GDM1 (cell line): ENCODE measurements around the gene RTBDN.
"Not testable (repeated sequence)": the region's sequence is repeated elsewhere in the genome, so short reads cannot be mapped to it uniquely, and the experiment has no call there.

Experiments
- DNase-seq: peaks from one replicate; lab custom pipeline; 2025; lab: John Stamatoyannopoulos, UW

Gene RTBDN

DNA sequence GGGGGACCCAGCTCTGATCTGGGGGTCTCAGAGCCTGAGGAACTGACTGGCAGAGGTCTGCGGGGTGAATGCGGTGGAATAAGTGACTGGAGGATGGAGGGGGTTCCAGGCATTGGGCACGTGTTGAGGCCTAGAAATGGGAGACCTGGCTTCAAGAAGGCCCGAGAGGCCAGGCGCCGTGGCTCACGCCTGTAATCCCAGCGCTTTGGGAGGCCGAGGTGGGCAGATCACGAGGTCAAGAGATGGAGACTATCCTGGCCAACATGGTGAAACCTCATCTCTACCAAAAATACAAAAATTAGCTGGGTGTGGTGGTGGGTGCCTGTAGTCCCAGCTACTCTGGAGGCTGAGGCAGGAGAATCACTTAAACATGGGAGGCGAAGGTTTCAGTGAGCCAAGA lies 16.6 kb downstream of the RTBDN start:
- DNase-seq: not testable (repeated sequence)

DNA sequence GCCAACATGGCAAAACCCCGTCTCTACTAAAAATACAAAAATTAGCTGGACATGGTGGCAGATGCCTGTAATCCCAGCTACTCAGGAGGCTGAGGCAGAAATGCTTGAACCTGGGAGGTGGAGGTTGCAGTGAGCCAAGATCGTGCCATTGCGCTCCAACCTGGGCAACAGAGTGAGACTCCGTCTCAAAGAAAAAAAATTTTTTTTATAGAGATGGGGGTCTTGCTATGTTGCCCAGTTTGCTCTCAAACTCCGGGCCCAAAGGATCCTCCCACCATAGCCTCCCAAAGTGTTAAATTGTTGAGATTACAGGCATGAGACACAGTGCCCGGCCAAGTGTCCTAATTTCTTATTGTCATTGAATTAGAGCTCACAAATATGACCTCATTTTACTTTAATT lies 17.2 kb downstream of the RTBDN start:
- DNase-seq: not testable (repeated sequence)

DNA sequence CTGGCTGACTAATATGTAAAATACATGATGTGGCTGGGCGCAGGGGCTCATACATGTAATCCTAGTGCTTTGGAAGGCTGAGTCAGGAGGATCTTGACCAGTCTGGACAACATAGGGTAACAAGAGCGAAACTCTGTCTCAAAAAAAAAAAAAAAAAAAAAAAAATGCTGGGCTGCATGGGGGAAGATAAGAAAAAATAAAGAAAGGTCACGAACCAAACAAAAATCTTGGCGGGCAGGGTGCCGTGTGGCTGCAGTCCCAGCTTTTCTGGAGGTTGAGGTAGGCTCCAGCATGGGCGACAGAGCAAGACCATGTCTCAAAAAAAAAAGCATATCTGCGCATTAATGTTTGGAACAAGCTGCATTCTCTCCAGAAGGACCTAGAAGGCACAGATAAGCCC lies 19.3 kb downstream of the RTBDN start:
- DNase-seq: no peak

DNA sequence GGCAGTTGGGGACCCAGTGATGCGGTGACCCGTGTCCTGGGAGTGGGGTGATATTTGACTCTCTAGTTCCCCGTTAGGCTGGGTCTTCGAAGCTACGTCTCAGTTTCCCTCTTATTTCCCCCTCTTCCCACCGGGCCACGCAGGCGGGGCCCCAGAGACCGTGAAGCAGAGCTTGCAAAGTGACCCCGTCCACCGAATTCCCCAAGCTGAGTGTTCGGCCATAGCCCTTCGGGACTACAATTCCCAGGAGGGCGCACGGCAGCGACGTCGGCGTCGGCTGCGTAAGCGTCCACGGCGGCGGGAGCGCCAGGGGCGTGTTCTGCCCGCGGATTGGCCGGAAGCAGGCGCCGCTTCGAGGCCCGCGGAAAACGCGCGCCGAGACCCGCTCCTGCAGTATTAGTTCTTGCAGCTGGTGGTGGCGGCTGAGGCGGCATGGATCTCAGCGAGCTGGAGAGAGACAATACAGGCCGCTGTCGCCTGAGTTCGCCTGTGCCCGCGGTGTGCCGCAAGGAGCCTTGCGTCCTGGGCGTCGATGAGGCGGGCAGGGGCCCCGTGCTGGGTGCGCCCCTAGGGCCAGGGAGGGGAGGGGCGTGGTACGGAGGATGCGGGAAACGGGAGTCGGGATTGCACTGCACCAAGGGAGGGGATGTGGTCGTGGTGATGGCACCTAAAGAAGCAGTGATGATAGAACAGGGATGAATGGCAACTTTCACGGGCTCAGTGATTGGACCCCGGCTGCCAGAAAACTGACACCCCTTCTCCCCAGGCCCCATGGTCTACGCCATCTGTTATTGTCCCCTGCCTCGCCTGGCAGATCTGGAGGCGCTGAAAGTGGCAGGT lies 27.9 kb downstream of the RTBDN start, which contains the start of gene RNASEH2A:
TSS of gene RNASEH2A (plus strand) at position 343 of the 840 bp plus-strand sequence. CDS start at position 433, 90 bp downstream.
- peak; percentile 82 for DNase-seq

DNA sequence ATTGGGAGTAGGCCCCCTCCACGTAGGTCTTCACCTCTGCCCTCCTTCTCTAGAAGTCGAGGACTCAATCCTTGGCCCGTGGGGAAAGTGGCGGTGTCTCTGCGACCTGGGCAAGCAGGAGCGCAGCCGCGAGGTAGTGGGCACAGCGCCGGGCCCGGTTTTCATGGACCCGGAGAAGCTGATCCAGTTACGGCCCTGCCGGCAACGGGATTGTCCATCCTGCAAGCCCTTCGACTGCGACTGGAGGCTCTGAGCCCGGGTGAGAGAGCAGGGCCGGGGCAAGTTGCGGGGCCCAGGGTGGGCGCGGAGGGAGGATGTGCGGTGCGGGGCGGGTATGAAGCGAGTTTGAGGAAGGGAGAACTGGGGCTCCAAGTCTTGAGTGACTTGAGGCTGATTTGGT lies 30.3 kb downstream of the RTBDN start:
- DNase-seq: no peak

DNA sequence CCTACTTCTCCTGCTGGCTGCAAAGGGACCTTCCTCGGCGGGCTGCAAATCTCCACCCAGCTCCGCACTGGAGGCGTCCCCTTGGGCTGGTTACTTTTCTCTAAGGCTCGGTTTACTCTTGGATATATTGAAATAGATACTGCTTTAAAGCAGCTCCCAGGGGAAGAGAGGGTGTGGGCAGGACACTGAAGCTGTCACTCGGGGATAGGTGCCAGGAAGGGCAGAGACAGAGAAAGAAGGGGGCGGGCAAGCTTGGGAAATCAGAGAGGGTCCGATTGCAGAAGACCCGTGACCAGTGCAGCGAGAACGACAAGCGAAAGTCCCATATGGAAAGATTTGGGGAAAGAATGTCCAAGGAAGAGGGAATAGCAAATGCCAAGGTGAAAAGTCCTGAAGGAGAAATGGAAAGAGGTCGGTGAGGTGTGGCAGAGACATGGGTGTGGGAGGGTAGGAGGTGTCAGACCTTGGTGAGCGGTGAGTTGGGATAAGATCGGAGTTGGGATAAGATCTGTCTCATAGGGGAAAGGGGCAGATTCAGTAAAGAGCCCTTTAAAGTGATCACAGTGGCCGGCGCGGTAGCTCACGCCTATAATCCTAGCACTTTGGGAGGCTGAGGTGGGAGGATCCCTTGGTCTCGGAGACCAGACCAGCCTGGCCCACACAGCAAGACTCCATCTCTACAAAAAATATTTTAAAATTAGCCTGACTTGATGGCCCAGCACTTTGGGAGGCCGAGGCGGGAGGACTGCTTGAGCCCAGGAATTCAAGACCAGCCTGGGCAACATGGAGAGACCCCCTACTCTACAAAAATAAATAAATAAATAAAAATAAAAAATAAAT lies 31.9 kb downstream of the RTBDN start:
- DNase-seq: no peak

DNA sequence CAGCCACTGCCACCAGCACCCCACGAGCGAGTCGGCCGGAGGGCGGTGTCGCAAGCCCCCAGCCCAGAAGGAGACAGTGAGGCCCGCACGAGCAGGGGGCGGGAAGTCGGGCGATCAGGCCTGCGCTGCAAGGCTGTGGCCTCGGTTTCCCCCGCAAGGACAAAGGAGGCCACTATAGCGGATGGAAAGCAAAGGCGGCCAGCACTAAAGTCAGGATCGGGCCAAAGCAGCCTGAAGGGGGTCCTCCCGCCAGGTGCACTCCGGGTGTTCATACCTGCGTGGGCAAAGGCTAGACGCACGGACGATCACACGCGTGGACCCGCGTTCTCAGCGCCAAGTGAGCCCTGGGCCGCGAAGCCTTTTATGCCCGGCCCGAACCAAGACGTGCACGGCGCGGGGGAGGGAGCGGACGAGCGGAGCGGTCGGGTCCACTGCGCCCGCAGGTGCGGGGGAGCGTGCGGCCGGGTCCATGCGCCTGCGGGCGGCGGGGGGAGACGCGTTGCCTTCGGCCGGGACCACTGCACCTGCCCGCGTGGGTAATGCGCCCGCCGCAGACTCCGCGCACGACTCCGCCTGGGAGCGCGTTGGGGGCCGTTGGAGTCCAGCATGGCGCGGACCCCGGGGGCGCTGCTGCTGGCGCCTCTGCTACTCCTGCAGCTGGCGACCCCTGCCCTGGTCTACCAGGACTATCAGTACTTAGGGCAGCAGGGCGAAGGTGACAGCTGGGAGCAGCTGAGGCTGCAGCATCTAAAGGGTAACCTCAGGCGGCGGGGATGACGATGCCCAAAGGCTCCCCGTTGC lies 32.7 kb downstream of the RTBDN start, which contains the start of the genes PRDX2 and THSD8:
TSS of gene PRDX2 (minus strand) at position 335 of the 801 bp plus-strand sequence. CDS start 539 bp downstream, outside the sequence.
TSS of gene THSD8 (plus strand) at position 604 of the 801 bp plus-strand sequence. CDS start at position 607, 3 bp downstream.
- DNase-seq: no peak

DNA sequence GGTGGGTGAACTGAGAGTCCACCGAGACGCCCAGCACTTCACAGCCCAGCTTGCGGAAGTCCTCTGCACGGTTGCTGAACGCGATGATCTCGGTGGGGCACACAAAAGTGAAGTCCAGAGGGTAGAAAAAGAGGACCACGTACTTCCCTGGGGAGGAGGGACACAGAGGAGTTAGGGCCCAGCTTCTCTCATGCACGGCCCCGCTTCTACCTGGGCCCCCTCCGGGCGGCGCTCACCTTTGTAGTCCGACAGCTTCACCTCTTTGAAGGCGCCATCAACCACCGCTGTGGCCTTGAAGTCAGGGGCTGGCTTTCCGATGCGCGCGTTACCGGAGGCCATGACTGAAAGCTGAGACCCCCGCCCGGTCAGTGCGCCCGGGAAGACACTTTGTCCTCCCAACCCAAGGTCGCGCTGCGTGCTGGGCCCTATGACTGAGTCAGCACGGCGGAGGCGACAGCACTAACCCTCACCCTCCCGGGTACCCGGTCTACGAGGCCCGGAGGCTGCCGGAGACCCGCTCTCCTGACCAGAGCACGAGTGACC lies 33.4 kb downstream of the RTBDN start:
- no peak for DNase-seq

DNA sequence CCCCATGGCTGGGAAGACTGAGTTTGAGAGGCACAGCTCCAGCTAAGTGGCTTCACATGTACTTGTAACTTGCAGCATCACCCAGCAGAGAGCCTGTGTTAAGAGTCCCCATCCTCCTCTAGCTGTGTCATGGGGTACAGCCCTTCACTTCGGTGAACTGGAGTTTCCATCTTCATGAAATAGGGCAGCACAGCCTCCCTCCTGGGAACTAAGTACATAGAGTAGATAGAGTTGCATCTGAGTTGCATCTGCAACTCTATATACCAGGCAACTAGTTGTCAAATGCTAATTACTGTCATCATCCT lies 34.0 kb downstream of the RTBDN start:
- no peak for DNase-seq

DNA sequence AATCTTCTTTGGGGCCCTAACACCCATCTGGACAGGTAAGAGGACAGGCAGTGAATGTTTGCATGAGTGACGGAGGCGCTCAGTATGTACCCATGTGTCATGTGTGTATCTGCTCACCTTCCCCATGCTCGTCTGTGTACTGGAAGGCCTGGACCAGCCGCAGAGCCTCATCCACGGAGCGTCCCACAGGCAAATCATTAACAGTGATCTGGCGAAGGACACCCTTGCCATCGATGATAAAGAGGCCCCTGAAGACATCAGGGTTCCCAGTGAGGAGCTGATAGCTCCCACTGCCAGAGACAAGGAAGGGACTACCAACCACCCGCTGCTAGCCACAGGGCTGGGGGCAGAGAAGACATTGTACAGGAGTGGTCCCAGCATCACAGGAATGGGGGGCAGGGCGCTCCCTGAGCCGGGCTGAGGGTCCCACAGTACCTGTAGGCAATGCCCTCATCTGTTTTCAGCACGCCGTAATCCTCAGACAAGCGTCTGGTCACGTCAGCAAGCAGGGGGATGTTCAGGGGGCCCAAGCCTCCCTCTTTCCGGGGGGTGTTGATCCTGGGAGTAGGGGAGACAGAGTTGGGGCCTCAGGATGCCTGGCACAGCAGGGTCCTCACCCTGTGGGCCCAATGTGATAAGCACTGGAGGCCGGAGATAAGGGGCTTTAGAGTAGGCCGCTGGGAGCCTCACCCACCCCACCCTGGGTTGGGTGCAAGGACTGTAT lies 34.5 kb downstream of the RTBDN start:
- DNase-seq: no peak

DNA sequence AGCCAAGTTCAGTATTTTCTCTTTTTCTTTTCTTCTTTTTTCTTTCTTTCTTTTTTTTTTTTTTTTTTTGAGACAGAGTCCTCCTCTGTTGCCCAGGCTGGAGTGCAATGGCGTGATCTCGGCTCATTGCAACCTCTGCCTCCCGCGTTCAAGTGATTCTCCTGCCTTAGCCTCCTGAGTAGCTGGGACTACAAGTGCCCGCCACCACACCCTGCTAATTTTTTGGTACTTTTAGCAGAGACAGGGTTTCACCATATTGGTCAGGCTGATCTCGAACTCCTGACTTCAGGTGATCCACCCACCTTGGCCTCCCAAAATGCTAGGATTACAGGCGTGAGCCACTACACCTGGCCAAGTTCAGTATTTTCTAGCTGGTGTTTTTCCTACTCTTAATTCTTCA lies 36.8 kb downstream of the RTBDN start:
- not testable (repeated sequence) for DNase-seq

DNA sequence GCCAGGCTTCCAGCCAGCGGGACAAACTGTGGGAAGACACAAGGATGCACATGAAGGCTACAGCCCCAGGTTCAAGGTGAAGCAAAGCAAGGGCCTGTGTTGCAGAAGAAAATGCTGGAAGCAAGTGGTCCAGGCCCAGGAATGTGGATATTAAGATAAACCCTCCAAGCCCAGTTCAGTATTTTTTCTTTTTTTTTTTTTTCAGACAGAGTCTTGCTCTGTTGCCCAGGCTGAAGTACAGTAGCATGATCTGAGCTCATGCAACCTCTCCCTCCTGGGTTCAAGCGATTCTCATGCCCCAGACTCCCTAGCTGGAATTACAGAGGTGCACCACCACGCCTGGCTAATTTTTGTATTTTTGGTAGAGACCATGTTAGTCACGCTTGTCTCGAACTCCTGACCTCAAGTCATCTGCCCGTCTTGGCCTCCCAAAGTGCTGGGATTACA lies 37.2 kb downstream of the RTBDN start:
- no peak for DNase-seq

DNA sequence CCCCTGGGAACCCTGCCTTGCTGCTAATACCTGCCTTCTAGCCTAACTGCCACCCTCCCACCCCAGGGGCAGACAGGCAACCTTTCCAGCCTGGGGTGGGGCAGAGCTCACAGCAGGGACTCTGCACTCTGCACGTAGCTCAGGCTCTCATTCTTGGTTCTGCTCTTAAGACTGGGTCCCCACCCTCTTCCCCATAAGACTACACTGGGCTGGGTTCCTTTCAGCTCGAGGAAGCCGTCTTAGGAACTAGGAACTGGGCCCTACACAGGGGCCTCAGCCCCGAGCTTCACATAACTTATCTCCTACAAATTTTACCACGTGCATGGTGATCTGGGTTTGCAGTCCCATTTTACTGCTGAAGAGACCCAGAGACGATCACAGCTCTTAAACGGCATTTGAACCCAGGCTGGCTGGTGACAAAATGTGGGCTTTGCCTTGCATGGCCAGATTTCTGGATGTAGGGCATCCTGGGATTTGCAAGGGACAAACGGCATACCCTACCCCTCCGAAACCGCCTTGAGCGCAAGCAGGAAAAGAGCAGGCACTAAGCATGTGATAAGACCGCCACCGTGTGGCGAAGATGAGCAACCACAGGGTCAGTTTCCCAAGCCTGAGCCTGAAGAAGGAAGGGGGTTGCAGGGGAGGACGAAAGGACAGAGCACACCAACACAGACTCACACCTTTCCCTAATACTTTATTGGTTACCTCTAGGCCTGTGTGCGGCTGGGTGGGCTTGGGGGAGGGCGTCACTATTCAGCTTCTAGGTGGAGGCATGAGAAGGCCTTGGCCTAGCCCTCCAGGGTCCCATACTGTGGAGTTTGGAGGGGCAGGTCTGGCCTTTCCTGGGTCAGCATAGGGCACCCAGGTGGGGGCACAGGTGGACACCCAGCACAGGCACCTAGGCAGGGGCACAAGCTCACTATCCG lies 38.0 kb downstream of the RTBDN start:
- DNase-seq: peak; percentile 71

DNA sequence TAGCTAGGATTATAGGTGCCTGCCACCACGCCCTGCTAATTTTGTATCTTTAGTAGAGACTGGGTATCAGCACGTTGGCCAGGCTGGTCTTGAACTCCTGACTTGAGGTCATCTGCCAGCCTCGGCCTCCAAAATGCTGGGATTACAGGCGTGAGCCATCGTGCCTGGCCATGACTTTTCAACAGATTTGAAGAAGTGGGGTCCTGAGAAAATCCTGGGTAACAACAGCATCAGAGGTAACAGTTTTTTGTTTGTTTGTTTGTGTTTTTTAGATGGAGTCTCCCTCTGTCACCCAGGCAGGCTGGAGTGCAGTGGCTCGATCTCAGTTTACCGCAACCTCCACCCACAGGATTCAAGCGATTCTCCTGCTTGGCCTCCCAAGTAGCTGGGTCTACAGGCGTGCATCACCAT lies 39.4 kb downstream of the RTBDN start:
- DNase-seq: no peak

DNA sequence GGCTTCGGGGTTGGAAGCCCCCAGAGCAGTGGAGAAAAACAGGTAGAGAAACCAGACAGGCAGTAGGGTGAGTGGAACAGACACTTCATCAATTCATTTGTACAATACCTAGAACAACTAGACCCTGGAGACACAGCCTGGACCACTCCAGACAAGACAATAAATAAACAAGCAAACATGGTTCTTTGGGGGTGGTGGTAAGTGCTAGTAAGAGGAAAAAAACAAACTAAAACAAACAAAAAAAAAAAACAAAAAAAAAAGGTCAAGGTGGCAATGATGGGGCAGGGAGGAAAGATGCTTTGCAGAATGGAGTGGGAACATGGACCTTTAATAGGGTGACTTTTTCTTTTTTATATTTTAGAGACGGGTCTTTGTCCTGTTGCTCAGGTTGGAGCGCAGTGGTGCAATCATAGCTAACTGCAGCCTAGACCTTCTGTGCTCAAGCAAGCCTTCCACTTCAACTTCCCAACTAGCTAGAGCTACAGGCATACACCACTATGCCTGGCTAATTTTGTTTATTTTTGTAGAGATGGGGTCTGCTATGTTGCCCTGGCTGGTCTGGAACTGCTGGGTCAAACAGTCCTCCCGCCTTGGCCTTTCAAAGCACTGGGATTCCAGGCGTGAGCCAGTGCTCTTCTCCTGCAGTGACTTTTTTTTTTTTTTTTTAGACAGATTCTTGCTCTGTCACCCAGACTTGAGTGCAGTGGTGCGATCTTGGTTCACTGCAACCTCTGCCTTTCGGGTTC lies 40.0 kb downstream of the RTBDN start:
- DNase-seq: no peak

DNA sequence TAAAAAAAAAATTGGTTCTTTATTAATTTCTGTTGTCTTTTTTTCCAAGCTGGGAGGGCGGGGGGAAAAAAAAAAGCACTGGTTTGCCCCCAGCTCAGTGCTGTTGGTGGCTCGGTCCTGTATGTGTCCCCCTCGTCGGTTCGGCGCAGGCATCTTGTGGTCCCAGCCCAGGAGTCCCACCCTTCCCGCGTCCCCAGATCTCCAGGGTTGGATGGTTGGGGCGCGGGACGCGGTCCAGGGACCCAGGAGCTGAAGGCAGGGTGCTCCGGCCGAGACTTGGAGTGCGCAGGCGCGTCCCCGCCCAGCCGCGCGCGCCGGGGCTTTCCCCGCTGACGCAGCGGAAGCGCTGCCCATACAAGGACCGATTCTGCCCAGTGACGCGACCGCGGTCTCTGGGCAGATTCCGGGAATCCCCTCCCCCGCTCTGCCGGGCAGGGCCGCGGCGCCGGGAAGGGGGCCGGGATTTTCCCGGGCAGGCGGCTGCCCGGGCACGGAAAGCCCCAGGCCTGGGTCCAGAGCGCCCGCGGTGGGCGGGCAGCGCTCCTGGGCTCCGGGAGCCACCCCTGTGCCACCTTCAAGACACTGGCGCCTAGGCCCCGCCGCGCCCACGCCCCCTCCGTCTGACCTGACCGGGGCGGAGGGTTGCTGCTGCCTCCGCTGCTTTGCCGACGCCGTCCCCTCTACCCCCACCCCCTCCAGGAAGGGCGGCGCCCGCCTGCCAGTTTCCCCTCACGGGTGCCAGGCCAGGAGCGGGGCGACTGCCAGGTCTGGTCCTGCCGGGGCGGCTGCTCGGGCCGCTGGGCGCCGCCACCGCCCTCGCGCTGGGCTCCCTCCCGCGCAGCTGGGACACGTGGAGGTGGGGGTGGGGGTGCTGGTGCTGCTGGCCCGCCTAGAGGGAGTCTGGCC lies 40.8 kb downstream of the RTBDN start:
- DNase-seq: peak; percentile 88

DNA sequence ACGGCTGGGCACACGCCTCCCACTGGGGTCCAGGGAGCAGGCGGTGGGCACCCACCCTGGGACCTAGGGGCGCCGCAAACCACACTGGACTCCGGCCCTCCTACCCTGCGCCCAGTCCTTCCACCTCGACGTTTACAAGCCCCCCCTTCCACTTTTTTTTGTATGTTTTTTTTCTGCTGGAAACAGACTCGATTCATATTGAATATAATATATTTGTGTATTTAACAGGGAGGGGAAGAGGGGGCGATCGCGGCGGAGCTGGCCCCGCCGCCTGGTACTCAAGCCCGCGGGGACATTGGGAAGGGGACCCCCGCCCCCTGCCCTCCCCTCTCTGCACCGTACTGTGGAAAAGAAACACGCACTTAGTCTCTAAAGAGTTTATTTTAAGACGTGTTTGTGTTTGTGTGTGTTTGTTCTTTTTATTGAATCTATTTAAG lies 41.5 kb downstream of the RTBDN start:
- DNase-seq: no peak
